ENCODE data around the gene CCDC92B. TPM values are rescaled to one million over a fixed set of nuclear protein-coding genes. Genes with fewer than 3 reads are reported as not detected.

The CCDC92B gene
- total and polyA plus RNA-seq, 2 of the 4 experiments (the other 2 are of a cell fraction): not detected

DNA sequence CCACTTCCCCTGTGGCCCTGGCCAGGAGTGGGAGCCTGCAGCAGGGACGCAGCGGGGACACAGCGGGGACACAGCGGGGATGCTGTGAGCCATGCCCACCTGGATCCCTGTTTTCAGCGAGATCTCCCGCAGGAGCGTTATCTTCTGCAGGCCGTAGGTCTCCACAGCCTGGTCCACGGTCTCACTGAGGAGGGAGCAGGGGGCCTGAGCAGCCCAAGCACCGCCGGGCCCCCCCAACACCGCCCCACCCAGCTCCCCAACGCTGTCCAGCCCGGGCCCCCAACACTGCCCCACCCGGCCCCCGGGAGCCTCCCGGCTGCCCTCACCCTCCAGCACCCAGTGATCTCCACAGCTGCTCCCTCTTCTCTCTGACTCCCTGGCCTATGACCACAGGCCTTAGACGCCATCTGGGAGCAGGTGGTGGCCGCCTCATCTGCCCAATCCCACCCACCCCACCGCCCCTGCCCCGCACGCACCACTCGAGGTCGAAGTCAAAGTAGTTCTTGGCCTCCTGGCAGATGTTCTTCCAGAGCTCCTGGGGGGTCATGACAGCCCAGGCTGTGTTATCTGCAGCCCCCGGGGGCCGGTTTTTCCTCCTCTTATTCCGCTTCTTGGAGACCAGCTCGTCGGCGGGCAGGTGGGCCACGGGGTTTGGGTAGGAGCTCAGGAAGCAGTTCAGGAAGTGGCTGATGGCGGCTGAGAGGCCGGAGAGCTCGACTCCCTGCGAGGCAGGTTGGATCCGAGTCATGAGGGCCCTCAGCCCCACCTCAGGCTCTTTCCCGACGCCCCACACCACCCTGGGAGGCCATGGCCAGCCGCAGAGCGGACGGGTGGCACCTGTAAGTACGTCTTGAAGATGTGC is 54.8 kb downstream of the CCDC92B start:
- no peak overlapping the region for H3K23ac ChIP-seq (ENCODE audit: low read depth, low read length)
- H3K4me3 ChIP-seq (ENCODE audit: insufficient read depth, low read depth, low read length): no peak overlapping the region
- 0 out of 4 replicates have a peak, but pooled peaks cover 0 to 3% of the 10 kb centered on the region in 2 experiments for H3K79me1 ChIP-seq (ENCODE audit: low read depth in 1 of 2, low read length in 2 of 2)
- no peaks in the 10 kb centered on the region; the same call in 1 of the 2 replicates for H4K20me1 ChIP-seq (ENCODE audit: insufficient read depth, low read length)
- no peak overlapping the region for H3K14ac ChIP-seq (replicated peaks; ENCODE audit: low read depth, low read length)
- no peak overlapping the region for H2BK20ac ChIP-seq (ENCODE audit: low read depth, low read length)
- in situ Hi-C loops (cut with MboI; ENCODE audit: low sequenced_read_pairs) (no loop called here), dilution Hi-C loops (cut with HindIII; ENCODE audit: low sequenced_read_pairs, unreplicated experiment) (no loop called here), intact Hi-C loops (cut with micrococcal nuclease) (no loop called here)
- H2AK9ac ChIP-seq (replicated peaks; ENCODE audit: low read depth, low read length, poor library complexity): no peak overlapping the region
- no peak overlapping the region for H2BK15ac ChIP-seq (ENCODE audit: low read depth, low read length)
- no peak overlapping the region for H2AFZ ChIP-seq (replicated peaks; ENCODE audit: low read length, poor library complexity)
- no peak overlapping the region for H3K18ac ChIP-seq (ENCODE audit: low read depth, low read length)
- no peak overlapping the region for H3K9ac ChIP-seq (ENCODE audit: low read depth, low read length)
- H3K36me3 ChIP-seq (ENCODE audit: control insufficient read depth, insufficient read depth, low read length): peaks cover 48% of the 10 kb centered on the region
- CTCF ChIA-PET: no interaction called here
- H2AK5ac ChIP-seq (ENCODE audit: low read depth, low read length): no peak overlapping the region
- H3K56ac ChIP-seq (ENCODE audit: extremely low read depth, insufficient read depth, low read length): no peak overlapping the region
- H3K4me2 ChIP-seq (ENCODE audit: low read depth, low read length): no peak overlapping the region
- H3K4ac ChIP-seq (ENCODE audit: low read depth, low read length): no peak overlapping the region
- BruUV-seq (replicated peaks): no TSS peak
- TF ChIP-seq, protein P1, sequence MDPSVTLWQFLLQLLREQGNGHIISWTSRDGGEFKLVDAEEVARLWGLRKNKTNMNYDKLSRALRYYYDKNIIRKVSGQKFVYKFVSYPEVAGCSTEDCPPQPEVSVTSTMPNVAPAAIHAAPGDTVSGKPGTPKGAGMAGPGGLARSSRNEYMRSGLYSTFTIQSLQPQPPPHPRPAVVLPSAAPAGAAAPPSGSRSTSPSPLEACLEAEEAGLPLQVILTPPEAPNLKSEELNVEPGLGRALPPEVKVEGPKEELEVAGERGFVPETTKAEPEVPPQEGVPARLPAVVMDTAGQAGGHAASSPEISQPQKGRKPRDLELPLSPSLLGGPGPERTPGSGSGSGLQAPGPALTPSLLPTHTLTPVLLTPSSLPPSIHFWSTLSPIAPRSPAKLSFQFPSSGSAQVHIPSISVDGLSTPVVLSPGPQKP (IDR thresholded peaks at IDR 0.05; ENCODE audit: borderline replicate concordance, low read depth, low read length): no peak
- no peak for TF ChIP-seq MXI1 (IDR thresholded peaks at IDR 0.05; ENCODE audit: borderline replicate concordance, low read depth, low read length)
- TF ChIP-seq, protein P2, sequence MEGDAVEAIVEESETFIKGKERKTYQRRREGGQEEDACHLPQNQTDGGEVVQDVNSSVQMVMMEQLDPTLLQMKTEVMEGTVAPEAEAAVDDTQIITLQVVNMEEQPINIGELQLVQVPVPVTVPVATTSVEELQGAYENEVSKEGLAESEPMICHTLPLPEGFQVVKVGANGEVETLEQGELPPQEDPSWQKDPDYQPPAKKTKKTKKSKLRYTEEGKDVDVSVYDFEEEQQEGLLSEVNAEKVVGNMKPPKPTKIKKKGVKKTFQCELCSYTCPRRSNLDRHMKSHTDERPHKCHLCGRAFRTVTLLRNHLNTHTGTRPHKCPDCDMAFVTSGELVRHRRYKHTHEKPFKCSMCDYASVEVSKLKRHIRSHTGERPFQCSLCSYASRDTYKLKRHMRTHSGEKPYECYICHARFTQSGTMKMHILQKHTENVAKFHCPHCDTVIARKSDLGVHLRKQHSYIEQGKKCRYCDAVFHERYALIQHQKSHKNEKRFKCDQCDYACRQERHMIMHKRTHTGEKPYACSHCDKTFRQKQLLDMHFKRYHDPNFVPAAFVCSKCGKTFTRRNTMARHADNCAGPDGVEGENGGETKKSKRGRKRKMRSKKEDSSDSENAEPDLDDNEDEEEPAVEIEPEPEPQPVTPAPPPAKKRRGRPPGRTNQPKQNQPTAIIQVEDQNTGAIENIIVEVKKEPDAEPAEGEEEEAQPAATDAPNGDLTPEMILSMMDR (conservative IDR thresholded peaks at IDR 0.05; ENCODE audit: low read depth, low read length): no peak
- H3K27ac ChIP-seq (ENCODE audit: insufficient read depth, low read length): no peak overlapping the region
- H4K5ac ChIP-seq (ENCODE audit: low read depth, low read length): no peak overlapping the region
- no peak for ATAC-seq (ENCODE audit: low read depth)
- no peak overlapping the region for H2BK5ac ChIP-seq (ENCODE audit: low read depth, low read length, poor library complexity, severe bottlenecking)
- H3K9me1 ChIP-seq (ENCODE audit: insufficient read depth, low read length): no peaks in the 10 kb centered on the region
- POLR2A ChIA-PET (ENCODE audit: unreplicated experiment): no interaction called here
- DNase-seq: no peak
- H3K4me1 ChIP-seq (ENCODE audit: control insufficient read depth, insufficient read depth, low read length): no peaks in the 10 kb centered on the region
- no peaks in the 10 kb centered on the region for H3K27me3 ChIP-seq (ENCODE audit: control insufficient read depth, insufficient read depth, low read length)
- 96% methylated on average over 9 of the region's 42 CpGs; no CpG with 5 or more reads in 1 of the 2 experiments for WGBS, 2 experiments (ENCODE audit: extremely low coverage in 2 of 2, insufficient read length in 1 of 2)
- H2BK120ac ChIP-seq (ENCODE audit: low read depth, low read length): no peak overlapping the region
- no peak overlapping the region for H4K91ac ChIP-seq (ENCODE audit: insufficient read depth, low read depth, low read length)
- no peak overlapping the region for H4K8ac ChIP-seq (ENCODE audit: low read depth in 2 of 2, low read length in 2 of 2)
- H3K9me3 ChIP-seq (ENCODE audit: control insufficient read depth, insufficient read depth, low read length): no peaks in the 10 kb centered on the region

Measured in IMR-90 (cell line).